MM.1S (cell line): ENCODE data around the gene NSL1.

Experiments used
- DNase-seq: peaks from one replicate; pipeline ENCODE4 v3.0.0-alpha.2; 2015
- H2AFZ ChIP-seq: fragments of 300-600 bp; sonication (generic); 2 replicates; pipeline ENCODE4 v1.6.0; 2016; ENCODE audit warnings: antibody characterized with exemption, low read length
- H3F3A ChIP-seq: fragments of 300-600 bp; sonication (generic); 2 replicates; pipeline ENCODE4 v1.6.1; 2016; ENCODE audit warnings: mild to moderate bottlenecking, antibody characterized with exemption, low read length, moderate library complexity, mixed read lengths; ENCODE audit not compliant: insufficient read depth
- H3K27ac ChIP-seq: fragments of 300-600 bp; sonication (generic); 2 replicates; pipeline ENCODE4 v1.5.1; 2016; ENCODE audit warnings: mild to moderate bottlenecking, low read length
- H3K27me3 ChIP-seq: fragments of 300-600 bp; sonication (generic); replicated peaks from 2 replicates; pipeline ENCODE4 v1.6.0; 2016; ENCODE audit warnings: low read length; ENCODE audit not compliant: insufficient read depth
- H3K36me3 ChIP-seq: fragments of 300-600 bp; sonication (generic); replicated peaks from 2 replicates; pipeline ENCODE4 v1.6.1; 2016; ENCODE audit warnings: mild to moderate bottlenecking, low read length, mixed read lengths; ENCODE audit not compliant: insufficient read depth
- H3K4me1 ChIP-seq: fragments of 300-600 bp; sonication (generic); 2 replicates; pipeline ENCODE4 v1.6.1; 2016; ENCODE audit warnings: low read length, mixed read lengths
- H3K4me2 ChIP-seq: fragments of 300-600 bp; sonication (generic); 2 replicates; pipeline ENCODE4 v1.6.0; 2016; ENCODE audit warnings: low read depth, low read length
- H3K4me3 ChIP-seq: fragments of 300-600 bp; sonication (generic); 2 replicates; pipeline ENCODE4 v1.5.1; 2016; ENCODE audit warnings: low read length, mixed read lengths
- H3K79me2 ChIP-seq: fragments of 300-600 bp; sonication (generic); 2 replicates; pipeline ENCODE4 v1.6.1; 2016; ENCODE audit warnings: mixed run types, low read length, mixed read lengths
- H3K9ac ChIP-seq: fragments of 300-600 bp; sonication (generic); 2 replicates; pipeline ENCODE4 v1.6.1; 2016; ENCODE audit warnings: low read length, mixed read lengths
- H3K9me2 ChIP-seq: fragments of 300-600 bp; sonication (generic); replicated peaks from 2 replicates; pipeline ENCODE4 v1.6.1; 2016; ENCODE audit warnings: mild to moderate bottlenecking, low read length, mixed read lengths; ENCODE audit not compliant: insufficient read depth
- H3K9me3 ChIP-seq: fragments of 300-600 bp; sonication (generic); replicated peaks from 2 replicates; pipeline ENCODE4 v1.6.1; 2016; ENCODE audit warnings: mild to moderate bottlenecking, low read length, mixed read lengths; ENCODE audit not compliant: insufficient read depth
- H4K20me1 ChIP-seq: fragments of 300-600 bp; sonication (generic); 2 replicates; pipeline ENCODE4 v1.6.1; 2016; ENCODE audit warnings: mild to moderate bottlenecking, low read length, moderate library complexity, mixed read lengths; ENCODE audit not compliant: insufficient read depth
- EZH2 ChIP-seq: fragments of 300-600 bp; sonication (generic); optimal IDR thresholded peaks from 2 replicates; pipeline ENCODE3; 2017; ENCODE audit warnings: low read depth, mild to moderate bottlenecking, antibody characterized with exemption, low read length, mixed read lengths
- EZH2phosphoT487 ChIP-seq: fragments of 300-600 bp; sonication (generic); IDR thresholded peaks from 2 replicates; pipeline ENCODE4 v1.6.1; 2018; ENCODE audit warnings: antibody characterized with exemption, low read length
- TF ChIP-seq, protein P1 (sequence below): fragments of 300-600 bp; sonication (generic); IDR thresholded peaks from 2 replicates; pipeline ENCODE4 v1.5.1; 2016; ENCODE audit warnings: antibody characterized with exemption, low read length, mixed read lengths

Gene NSL1

GRCh38 chr1:212696721-212697331, 94.8 kb downstream of the NSL1 start:
- peaks cover 15% of the 10 kb centered on the region for H3K27me3 ChIP-seq
- H3K4me2 ChIP-seq = no peak overlapping the region
- no peak overlapping the region for H2AFZ ChIP-seq

GRCh38 chr1:212692774-212693644, 98.6 kb downstream of the NSL1 start:
- TF ChIP-seq EZH2 (no peak), EZH2phosphoT487 (no peak)
- TF ChIP-seq, protein P1, sequence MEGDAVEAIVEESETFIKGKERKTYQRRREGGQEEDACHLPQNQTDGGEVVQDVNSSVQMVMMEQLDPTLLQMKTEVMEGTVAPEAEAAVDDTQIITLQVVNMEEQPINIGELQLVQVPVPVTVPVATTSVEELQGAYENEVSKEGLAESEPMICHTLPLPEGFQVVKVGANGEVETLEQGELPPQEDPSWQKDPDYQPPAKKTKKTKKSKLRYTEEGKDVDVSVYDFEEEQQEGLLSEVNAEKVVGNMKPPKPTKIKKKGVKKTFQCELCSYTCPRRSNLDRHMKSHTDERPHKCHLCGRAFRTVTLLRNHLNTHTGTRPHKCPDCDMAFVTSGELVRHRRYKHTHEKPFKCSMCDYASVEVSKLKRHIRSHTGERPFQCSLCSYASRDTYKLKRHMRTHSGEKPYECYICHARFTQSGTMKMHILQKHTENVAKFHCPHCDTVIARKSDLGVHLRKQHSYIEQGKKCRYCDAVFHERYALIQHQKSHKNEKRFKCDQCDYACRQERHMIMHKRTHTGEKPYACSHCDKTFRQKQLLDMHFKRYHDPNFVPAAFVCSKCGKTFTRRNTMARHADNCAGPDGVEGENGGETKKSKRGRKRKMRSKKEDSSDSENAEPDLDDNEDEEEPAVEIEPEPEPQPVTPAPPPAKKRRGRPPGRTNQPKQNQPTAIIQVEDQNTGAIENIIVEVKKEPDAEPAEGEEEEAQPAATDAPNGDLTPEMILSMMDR = no peak
- no peaks in the 10 kb centered on the region for H3K9me2 ChIP-seq
- H3K27me3 ChIP-seq = no peaks in the 10 kb centered on the region
- no peak overlapping the region for H3K27ac ChIP-seq
- no peaks in the 10 kb centered on the region for H3K9me3 ChIP-seq
- no peak overlapping the region for H3K4me3 ChIP-seq
- H3K36me3 ChIP-seq = no peaks in the 10 kb centered on the region
- no peaks in the 10 kb centered on the region for H3F3A ChIP-seq
- no peak overlapping the region for H3K4me2 ChIP-seq
- H3K9ac ChIP-seq = no peak overlapping the region
- no peaks in the 10 kb centered on the region for H4K20me1 ChIP-seq
- H3K4me1 ChIP-seq = peaks cover 1% of the 10 kb centered on the region; the same call in 1 of the 2 replicates
- H2AFZ ChIP-seq = no peak overlapping the region
- no peaks in the 10 kb centered on the region for H3K79me2 ChIP-seq
- no peak for DNase-seq

More at GRCh38 chr1:212696721-212697331, 94.8 kb downstream of the NSL1 start:
- TF ChIP-seq EZH2 (no peak), EZH2phosphoT487 (no peak)
- TF ChIP-seq, protein P1 = no peak
- Histone ChIP-seq H3K4me3 (no peak overlapping the region), H3K9me3 (no peaks in the 10 kb centered on the region), H3F3A (no peaks in the 10 kb centered on the region), H3K9ac (no peak overlapping the region), H4K20me1 (no peaks in the 10 kb centered on the region), H3K27ac (no peak overlapping the region), H3K36me3 (no peaks in the 10 kb centered on the region), H3K9me2 (no peaks in the 10 kb centered on the region), H3K4me1 (peaks cover 11% of the 10 kb centered on the region; the same call in 1 of the 2 replicates), H3K79me2 (no peaks in the 10 kb centered on the region)
- no peak for DNase-seq

DNA sequence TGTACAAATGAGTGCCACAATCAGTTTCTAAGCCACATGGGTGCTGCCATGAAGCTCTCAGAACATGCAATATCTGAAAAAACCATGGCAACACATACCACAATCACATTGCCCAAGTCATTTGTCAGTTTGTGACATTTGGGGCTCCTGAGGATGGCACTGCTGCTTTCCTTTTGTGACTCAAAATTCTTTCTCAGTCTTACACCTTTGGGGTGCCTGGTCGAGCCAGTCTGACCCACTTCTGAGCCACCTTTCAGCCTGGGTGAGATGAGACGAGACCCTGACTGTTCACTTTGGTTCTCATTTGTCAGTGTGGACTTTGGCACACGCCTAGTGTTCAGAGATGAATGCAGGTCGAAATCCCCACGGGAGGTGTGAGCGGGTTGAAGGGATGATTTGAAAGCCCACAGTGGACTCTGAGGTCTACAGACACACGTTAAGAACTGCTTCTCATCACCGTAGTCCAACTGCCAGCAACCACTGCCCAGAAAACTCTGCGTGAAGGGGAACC, 100.0 kb downstream of the NSL1 start:
- no peaks in the 10 kb centered on the region for H3F3A ChIP-seq
- H3K36me3 ChIP-seq = no peaks in the 10 kb centered on the region
- no peaks in the 10 kb centered on the region for H3K9me2 ChIP-seq
- no peaks in the 10 kb centered on the region for H3K4me1 ChIP-seq
- TF ChIP-seq, protein P1 = no peak
- TF ChIP-seq EZH2 = no peak
- no peak for TF ChIP-seq EZH2phosphoT487
- no peak overlapping the region for H2AFZ ChIP-seq
- H3K9me3 ChIP-seq = no peaks in the 10 kb centered on the region
- H3K4me3 ChIP-seq = no peak overlapping the region
- H3K4me2 ChIP-seq = no peak overlapping the region
- H3K79me2 ChIP-seq = no peaks in the 10 kb centered on the region
- no peak overlapping the region for H3K27ac ChIP-seq
- H3K27me3 ChIP-seq = no peaks in the 10 kb centered on the region
- no peak for DNase-seq
- no peak overlapping the region for H3K9ac ChIP-seq
- no peaks in the 10 kb centered on the region for H4K20me1 ChIP-seq
